WI38 (cell line): ENCODE data around the gene MAGEB17.
"Not testable (repeated sequence)": the region's sequence is repeated elsewhere in the genome, so short reads cannot be mapped to it uniquely, and the experiment has no call there.

ENCODE experiments used
- H3K4me3 ChIP-seq: 2 replicates; pipeline ENCODE4 v1.5.1; 2011; ENCODE audit warnings: low read depth, mild to moderate bottlenecking, control low read depth, low read length
- TF ChIP-seq, protein P1 (sequence below): IDR thresholded peaks from 2 replicates; pipeline ENCODE4 v1.5.1; 2012; ENCODE audit warnings: low read depth, mild to moderate bottlenecking, control low read depth, low read length

The MAGEB17 gene

DNA sequence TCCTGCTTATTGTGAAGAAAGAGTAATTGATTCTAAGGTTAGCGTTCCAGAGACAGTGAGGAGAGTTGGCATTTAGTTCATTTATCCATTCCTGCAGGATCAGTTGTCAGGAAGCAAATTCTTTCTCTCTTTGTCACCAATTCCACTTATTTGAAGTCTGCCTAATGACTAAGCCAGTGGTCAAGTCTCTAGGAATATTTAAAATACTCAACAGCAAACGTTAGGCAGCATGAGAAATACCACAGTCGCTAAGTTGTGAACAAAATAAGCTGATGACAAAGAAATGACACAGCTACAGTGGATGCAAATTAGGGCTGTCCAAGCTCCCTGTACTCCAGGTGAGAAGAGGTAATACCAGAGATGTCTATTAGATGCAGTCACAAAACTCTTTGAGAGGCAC lies 6.6 kb upstream of the MAGEB17 start:
- no peak overlapping the region for H3K4me3 ChIP-seq
- TF ChIP-seq, protein P1, sequence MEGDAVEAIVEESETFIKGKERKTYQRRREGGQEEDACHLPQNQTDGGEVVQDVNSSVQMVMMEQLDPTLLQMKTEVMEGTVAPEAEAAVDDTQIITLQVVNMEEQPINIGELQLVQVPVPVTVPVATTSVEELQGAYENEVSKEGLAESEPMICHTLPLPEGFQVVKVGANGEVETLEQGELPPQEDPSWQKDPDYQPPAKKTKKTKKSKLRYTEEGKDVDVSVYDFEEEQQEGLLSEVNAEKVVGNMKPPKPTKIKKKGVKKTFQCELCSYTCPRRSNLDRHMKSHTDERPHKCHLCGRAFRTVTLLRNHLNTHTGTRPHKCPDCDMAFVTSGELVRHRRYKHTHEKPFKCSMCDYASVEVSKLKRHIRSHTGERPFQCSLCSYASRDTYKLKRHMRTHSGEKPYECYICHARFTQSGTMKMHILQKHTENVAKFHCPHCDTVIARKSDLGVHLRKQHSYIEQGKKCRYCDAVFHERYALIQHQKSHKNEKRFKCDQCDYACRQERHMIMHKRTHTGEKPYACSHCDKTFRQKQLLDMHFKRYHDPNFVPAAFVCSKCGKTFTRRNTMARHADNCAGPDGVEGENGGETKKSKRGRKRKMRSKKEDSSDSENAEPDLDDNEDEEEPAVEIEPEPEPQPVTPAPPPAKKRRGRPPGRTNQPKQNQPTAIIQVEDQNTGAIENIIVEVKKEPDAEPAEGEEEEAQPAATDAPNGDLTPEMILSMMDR: no peak

DNA sequence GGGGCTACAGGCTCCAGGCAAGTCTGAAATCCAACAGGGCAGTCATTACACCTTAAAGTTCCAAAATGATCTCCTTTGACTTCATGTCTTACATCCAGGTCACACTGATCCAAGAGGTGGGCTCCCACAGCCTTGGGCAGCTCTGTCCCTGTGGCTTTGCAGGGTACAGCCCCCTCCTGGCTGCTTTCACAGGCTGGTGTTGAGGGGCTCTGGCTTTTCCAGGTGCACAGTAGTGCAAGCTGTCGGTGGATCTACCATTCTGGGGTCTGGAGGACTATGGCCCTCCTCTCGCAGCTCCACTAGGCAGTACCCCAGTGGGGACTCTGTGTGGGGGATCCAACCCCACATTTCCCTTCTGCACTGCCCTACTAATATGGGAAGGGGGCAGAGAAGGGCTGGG lies 6.1 kb upstream of the MAGEB17 start:
- H3K4me3 ChIP-seq: not testable (repeated sequence)

DNA sequence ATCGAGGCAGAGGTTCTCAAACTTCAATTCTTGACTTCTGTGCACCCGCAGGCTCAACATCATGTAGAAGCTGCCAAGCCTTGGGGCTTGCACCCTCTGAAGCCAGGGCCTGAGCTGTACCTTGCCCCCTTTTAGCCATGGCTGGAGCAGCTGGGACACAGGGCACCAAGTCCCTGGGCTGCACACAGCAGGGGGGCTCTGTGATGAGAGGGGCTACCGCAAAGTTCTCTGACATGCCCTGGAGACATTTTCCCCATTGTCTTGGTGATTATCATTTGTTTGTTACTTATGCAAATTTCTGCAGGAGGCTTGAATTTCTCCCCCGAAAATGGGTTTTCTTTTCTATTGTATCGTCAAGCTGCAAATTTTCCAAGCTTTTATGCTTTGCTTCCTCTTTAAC lies 4.9 kb upstream of the MAGEB17 start:
- TF ChIP-seq, protein P1: no peak
- no peak overlapping the region for H3K4me3 ChIP-seq

DNA sequence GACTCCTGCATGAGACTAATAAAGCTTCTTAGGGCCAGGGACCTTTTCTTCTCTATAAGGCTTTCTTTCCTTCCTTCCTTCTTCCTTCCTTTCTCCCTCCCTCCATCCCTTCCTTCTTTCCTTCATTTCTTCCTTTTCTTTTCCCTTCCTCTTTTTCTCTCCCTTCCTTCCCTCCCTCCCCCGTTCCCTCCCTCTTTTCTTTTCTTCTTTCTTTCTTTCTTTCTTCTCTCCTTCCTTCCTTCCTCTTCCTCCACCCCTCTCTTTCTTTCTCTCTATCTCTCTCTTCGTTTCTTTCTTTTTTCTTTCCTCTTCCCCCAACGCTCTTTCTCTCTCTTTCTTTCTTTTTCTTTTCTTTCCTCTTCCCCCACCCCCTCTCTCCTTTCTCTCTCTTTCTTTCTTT lies 2.5 kb upstream of the MAGEB17 start:
- TF ChIP-seq, protein P1: no peak
- no peak overlapping the region for H3K4me3 ChIP-seq

DNA sequence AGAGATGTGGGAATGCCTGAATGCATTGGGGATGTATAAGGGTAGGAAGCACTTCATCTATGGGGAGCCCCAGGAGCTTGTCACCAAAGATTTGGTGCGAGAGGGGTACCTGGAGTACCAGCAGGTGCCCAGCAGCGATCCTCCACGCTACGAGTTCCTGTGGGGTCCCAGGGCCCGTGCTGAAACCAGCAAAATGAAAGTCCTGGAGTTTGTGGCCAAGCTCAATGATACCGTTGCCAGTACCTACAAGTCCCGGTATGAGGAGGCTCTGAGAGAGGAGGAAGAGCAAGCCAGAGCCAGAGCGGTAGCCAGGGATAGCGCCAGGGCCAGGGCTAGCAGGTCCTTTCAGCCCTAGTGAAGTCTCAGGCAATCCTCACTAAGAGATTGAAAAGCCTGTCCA lies 3.8 kb downstream of the MAGEB17 start:
- no peak overlapping the region for H3K4me3 ChIP-seq
- TF ChIP-seq, protein P1: no peak

DNA sequence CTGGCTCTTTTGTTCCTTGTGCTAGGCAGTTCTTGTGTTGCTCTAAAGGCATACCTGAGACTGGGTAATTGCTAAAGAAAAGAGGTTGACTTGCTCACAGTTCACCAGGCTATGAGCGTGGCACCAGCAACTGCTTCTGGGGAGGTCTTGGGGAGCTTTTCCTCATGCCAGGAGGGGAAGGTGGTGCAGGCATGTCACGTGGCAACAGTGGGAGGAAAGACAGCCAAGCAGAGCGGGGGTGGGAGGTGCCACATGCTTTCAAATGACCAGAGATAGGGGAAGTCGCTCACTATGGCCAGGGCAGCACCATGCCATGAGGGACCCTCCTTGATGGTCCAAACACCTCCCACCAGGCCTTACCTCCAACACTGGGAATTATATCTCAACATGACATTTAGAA lies 4.7 kb downstream of the MAGEB17 start:
- no peak overlapping the region for H3K4me3 ChIP-seq
- TF ChIP-seq, protein P1: no peak

DNA sequence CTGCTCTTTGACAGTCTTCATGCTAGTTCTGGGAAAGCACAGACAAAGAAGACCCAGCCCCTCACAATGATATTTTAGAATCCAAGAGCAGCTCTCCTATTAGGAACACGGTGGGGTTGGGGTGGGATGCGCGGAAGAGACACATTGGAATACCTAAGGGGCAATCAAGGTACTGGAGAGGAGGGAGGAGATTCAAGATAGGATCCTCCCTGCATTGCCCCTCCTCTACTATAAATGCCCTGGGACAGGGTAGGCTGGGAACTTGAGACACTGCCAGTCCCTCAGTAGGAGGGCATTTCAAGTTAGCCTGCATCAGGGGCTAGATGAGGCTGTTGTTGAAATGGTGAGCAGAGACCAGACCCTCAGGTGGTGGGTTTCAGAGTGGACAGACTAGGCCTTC lies 5.1 kb downstream of the MAGEB17 start:
- no peak overlapping the region for H3K4me3 ChIP-seq
- TF ChIP-seq, protein P1: no peak

DNA sequence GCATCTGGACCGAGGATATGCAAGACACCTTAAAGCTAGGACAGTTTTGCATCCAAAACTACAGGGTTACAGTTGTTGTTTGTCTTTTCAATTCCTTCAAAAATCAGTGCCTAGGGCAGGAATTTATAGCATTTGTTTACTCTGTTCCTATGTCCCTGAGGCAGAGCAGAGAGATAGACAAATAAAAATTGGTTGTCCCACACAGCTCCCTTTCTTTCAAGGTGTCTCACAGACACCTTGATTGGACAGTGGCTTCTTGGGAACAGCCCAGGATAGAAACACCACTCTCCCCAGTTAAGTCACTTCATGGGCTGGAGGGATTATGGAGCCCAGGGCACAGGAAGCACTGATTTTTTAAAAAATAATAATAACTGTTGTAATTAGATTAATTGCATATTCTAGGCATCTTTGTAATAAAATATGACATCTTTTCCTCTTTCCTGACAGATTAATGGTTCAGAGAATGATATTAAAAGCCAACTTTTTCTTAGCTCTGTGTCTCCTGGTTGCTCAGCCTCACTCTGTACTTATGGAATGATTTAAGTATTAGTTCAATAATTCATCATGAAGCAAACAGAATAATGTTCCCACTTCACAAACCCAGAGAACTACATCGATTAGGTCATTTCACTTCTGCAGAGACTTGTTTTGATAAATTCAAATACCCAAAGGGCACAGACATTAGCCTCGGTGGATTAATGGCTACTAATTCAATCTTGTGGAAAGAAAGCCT lies 8.2 kb downstream of the MAGEB17 start:
- TF ChIP-seq, protein P1: no peak
- no peak overlapping the region for H3K4me3 ChIP-seq
